SK-N-SH (cell line): ENCODE data around the gene KIF5C. TPM values are rescaled to one million over a fixed set of nuclear protein-coding genes. Genes with fewer than 3 reads are reported as not detected.

Source experiments
- CTCF ChIA-PET: fragments of 300-600, 350-600 bp; formaldehyde crosslinking; extraction: SDS; loops from one replicate; lab custom pipeline; 2021; lab: Yijun Ruan, JAX
- POLR2A ChIA-PET: fragments of 350-600 bp; sonication (Branson Sonifier 250); formaldehyde crosslinking; extraction: SDS; loops from one replicate; lab custom pipeline; 2020; ENCODE audit warnings: antibody characterized with exemption, inconsistent platforms; lab: Yijun Ruan, JAX
- DNase-seq: peaks from one replicate; pipeline ENCODE4 v3.0.0; 2012
- H2AFZ ChIP-seq: fragments of 200-600 bp; sonication (generic); 2 replicates; pipeline ENCODE4 v1.8.1; 2016; ENCODE audit warnings: antibody characterized with exemption, mild to moderate bottlenecking, low read depth
- H3F3A ChIP-seq: fragments of 200-600 bp; sonication (generic); replicated peaks from 2 replicates; pipeline ENCODE3; 2016; ENCODE audit warnings: antibody characterized with exemption, mild to moderate bottlenecking; ENCODE audit not compliant: insufficient read depth
- H3K27ac ChIP-seq, 2 experiments: fragments of 200-500 bp in 1 of 2; fragments of 200-600 bp in 1 of 2; sonication (Bioruptor generic) in 1 of 2; sonication (generic), shearing (Covaris generic) in 1 of 2; 2 replicates each; pipeline versions ENCODE4 v1.5.1 to v1.6.1; 2014 to 2016; ENCODE audit warnings: low read depth in 2 of 2, inconsistent platforms in 1 of 2, low read length in 1 of 2, mild to moderate bottlenecking in 1 of 2, mixed read lengths in 1 of 2
- H3K27me3 ChIP-seq: fragments of 200-600 bp; sonication (generic), shearing (Covaris generic); 2 replicates; pipeline ENCODE4 v1.6.1; 2016; ENCODE audit warnings: mixed run types; ENCODE audit not compliant: insufficient read depth
- H3K36me3 ChIP-seq, 2 experiments: fragments of 200-500 bp in 1 of 2; fragments of 200-600 bp in 1 of 2; sonication (Bioruptor generic) in 1 of 2; sonication (generic) in 1 of 2; replicated peaks in 1 of 2; 2 replicates each; pipeline versions ENCODE3 to v1.5.1; 2014 to 2016; ENCODE audit warnings: low read length in 1 of 2, mild to moderate bottlenecking in 1 of 2; ENCODE audit not compliant: insufficient read depth in 2 of 2, control insufficient read depth in 1 of 2
- H3K4me1 ChIP-seq, 2 experiments: fragments of 200-500 bp in 1 of 2; fragments of 200-600 bp in 1 of 2; sonication (Bioruptor generic) in 1 of 2; sonication (generic), shearing (Covaris generic) in 1 of 2; 2 replicates each; pipeline versions ENCODE4 v1.5.1 to v1.6.1; 2014 to 2016; ENCODE audit warnings: low read depth in 1 of 2, low read length in 1 of 2, mixed run types in 1 of 2; ENCODE audit not compliant: insufficient read depth in 2 of 2, control insufficient read depth in 1 of 2
- H3K4me2 ChIP-seq: fragments of 200-600 bp; sonication (generic), shearing (Covaris generic); 2 replicates; pipeline ENCODE4 v1.6.1; 2017; ENCODE audit warnings: mixed run types
- H3K4me3 ChIP-seq, 2 experiments: fragments of 200-500 bp in 1 of 2; fragments of 200-600 bp in 1 of 2; sonication (Bioruptor generic) in 1 of 2; sonication (generic), shearing (Covaris generic) in 1 of 2; 2 replicates each; pipeline versions ENCODE4 v1.5.1 to v1.8.1; 2014 to 2016; ENCODE audit warnings: low read depth in 2 of 2, inconsistent platforms in 1 of 2, low read length in 1 of 2, mild to moderate bottlenecking in 1 of 2, mixed read lengths in 1 of 2, moderate library complexity in 1 of 2
- H3K79me2 ChIP-seq: fragments of 200-600 bp; sonication (generic); 2 replicates; pipeline ENCODE4 v1.8.1; 2017; ENCODE audit warnings: mild to moderate bottlenecking; ENCODE audit not compliant: insufficient read depth
- H3K9ac ChIP-seq: fragments of 200-600 bp; sonication (generic); 2 replicates; pipeline ENCODE4 v1.6.1; 2017; ENCODE audit warnings: mixed run types
- H3K9me2 ChIP-seq: fragments of 200-600 bp; sonication (generic); 2 replicates; pipeline ENCODE4 v1.6.1; 2017; ENCODE audit warnings: mixed run types
- H3K9me3 ChIP-seq: fragments of 200-600 bp; sonication (generic); 2 replicates; pipeline ENCODE4 v1.6.1; 2017; ENCODE audit warnings: mixed run types, mild to moderate bottlenecking, moderate library complexity
- H4K20me1 ChIP-seq: fragments of 200-600 bp; sonication (generic); 2 replicates; pipeline ENCODE4 v1.6.1; 2017; ENCODE audit warnings: mild to moderate bottlenecking, mixed run types; ENCODE audit not compliant: insufficient read depth
- CHD2 ChIP-seq: fragments of 150-350 bp; IDR thresholded peaks from 2 replicates; pipeline ENCODE4 v1.6.1; 2018; ENCODE audit warnings: low read length; ENCODE audit not compliant: partially characterized antibody
- NFIC ChIP-seq: IDR thresholded peaks from 2 replicates; pipeline ENCODE4 v1.4.0; 2012; ENCODE audit warnings: borderline replicate concordance
- RAD21 ChIP-seq: IDR thresholded peaks from 2 replicates; pipeline ENCODE4 v1.6.1; 2012; ENCODE audit warnings: mild to moderate bottlenecking, low read length
- RXRA ChIP-seq: IDR thresholded peaks from 2 replicates; pipeline ENCODE4 v1.4.0; 2012; ENCODE audit warnings: low read depth, mild to moderate bottlenecking, borderline replicate concordance
- SMC3 ChIP-seq: IDR thresholded peaks from 2 replicates; pipeline ENCODE4 v1.6.1; 2012; ENCODE audit warnings: low read depth, low read length, improper control_type of control experiment
- TAF1 ChIP-seq: IDR thresholded peaks from 2 replicates; pipeline ENCODE4 v1.6.1; 2012; ENCODE audit warnings: low read depth, mild to moderate bottlenecking, low read length, moderate library complexity, borderline replicate concordance
- TEAD4 ChIP-seq: IDR thresholded peaks from 2 replicates; pipeline ENCODE4 v1.4.0; 2012; ENCODE audit warnings: mild to moderate bottlenecking, borderline replicate concordance; ENCODE audit not compliant: insufficient read depth
- YY1 ChIP-seq: IDR thresholded peaks from 2 replicates; pipeline ENCODE4 v1.4.0; 2012; ENCODE audit warnings: low read depth, mild to moderate bottlenecking
- WGBS: methylation state at CpG from one replicate; pipeline ENCODE4 v1.1.6; 2017; ENCODE audit warnings: low lambda C conversion rate; 5-methylcytosine and 5-hydroxymethylcytosine counted together
- polyA plus RNA-seq, 3 experiments: library from polyadenylated mRNA; depleted of rRNA; stranded (reverse); fragments of >200 nt; gene quantifications; 2 replicates each; pipeline ENCODE4 v1.2.3, GENCODE V29; 2012
- TF ChIP-seq, protein P1 (sequence below): fragments of 150-350 bp; IDR thresholded peaks from 2 replicates; pipeline ENCODE4 v1.6.1; 2016; ENCODE audit warnings: mild to moderate bottlenecking, low read depth, low read length
- TF ChIP-seq, protein P2 (sequence below): fragments of 200-600 bp; sonication (generic); IDR thresholded peaks from 2 replicates; pipeline ENCODE4 v1.6.1; 2017; ENCODE audit warnings: antibody characterized with exemption, mild to moderate bottlenecking, moderate library complexity
- TF ChIP-seq, protein P3 (sequence below): fragments of 150-350 bp; IDR thresholded peaks from 2 replicates; pipeline ENCODE4 v1.6.1; 2017; ENCODE audit warnings: antibody characterized with exemption, low read length, low read depth, borderline replicate concordance
- TF ChIP-seq, protein P4 (sequence below): IDR thresholded peaks from 2 replicates; pipeline ENCODE4 v1.4.0; 2012; ENCODE audit warnings: low read depth, borderline replicate concordance
- TF ChIP-seq, protein P5 (sequence below): IDR thresholded peaks from 2 replicates; pipeline ENCODE4 v1.6.1; 2012; ENCODE audit warnings: mild to moderate bottlenecking, low read depth, low read length, moderate library complexity

Gene KIF5C
- polyA plus RNA-seq, 1 of the 3 experiments (the other 2 are of a cell fraction), result 3.9 TPM

DNA sequence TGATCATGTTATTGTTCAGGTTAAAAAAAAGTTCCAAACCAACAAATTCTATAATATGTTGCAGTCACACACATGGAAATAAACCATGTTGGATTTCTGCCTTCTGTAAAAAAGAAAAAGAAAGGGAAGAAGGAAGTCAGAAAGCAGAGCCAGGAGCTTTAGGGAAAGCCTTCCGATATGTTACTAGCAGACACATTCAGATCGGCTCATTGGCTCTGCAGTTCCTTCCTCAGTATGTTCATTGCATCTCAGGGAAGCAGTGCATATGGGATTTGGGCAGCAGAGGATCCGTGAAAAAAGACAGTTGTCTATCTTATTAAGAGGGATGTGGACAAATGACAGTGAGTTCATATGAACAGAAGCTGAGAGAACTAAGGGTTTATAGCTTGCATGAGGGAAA is 68.1 kb downstream of the KIF5C start:
- peaks cover 0 to 3% of the 10 kb centered on the region in 2 experiments; a peak in 1 of 4 replicates for H3K4me1 ChIP-seq
- 84% methylated on average over 3 of the region's 3 CpGs for WGBS
- no peaks in the 10 kb centered on the region for H3K79me2 ChIP-seq
- H3K4me2 ChIP-seq, result no peak overlapping the region
- H4K20me1 ChIP-seq, result no peaks in the 10 kb centered on the region
- CTCF ChIA-PET, result interaction anchor here (0.6 to 1.1 kb wide), 2 partner anchors 20 to 74 kb away, joined by 3 read pairs; no protein-coding TSS in a partner anchor
- no peaks in the 10 kb centered on the region for H3K9me2 ChIP-seq
- no peak overlapping the region for H3K4me3 ChIP-seq
- H3F3A ChIP-seq, result no peaks in the 10 kb centered on the region
- TF ChIP-seq, protein P1, sequence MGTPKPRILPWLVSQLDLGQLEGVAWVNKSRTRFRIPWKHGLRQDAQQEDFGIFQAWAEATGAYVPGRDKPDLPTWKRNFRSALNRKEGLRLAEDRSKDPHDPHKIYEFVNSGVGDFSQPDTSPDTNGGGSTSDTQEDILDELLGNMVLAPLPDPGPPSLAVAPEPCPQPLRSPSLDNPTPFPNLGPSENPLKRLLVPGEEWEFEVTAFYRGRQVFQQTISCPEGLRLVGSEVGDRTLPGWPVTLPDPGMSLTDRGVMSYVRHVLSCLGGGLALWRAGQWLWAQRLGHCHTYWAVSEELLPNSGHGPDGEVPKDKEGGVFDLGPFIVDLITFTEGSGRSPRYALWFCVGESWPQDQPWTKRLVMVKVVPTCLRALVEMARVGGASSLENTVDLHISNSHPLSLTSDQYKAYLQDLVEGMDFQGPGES, result no peak
- TF ChIP-seq, protein P2, sequence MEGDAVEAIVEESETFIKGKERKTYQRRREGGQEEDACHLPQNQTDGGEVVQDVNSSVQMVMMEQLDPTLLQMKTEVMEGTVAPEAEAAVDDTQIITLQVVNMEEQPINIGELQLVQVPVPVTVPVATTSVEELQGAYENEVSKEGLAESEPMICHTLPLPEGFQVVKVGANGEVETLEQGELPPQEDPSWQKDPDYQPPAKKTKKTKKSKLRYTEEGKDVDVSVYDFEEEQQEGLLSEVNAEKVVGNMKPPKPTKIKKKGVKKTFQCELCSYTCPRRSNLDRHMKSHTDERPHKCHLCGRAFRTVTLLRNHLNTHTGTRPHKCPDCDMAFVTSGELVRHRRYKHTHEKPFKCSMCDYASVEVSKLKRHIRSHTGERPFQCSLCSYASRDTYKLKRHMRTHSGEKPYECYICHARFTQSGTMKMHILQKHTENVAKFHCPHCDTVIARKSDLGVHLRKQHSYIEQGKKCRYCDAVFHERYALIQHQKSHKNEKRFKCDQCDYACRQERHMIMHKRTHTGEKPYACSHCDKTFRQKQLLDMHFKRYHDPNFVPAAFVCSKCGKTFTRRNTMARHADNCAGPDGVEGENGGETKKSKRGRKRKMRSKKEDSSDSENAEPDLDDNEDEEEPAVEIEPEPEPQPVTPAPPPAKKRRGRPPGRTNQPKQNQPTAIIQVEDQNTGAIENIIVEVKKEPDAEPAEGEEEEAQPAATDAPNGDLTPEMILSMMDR, result no peak
- TF ChIP-seq, protein P3, sequence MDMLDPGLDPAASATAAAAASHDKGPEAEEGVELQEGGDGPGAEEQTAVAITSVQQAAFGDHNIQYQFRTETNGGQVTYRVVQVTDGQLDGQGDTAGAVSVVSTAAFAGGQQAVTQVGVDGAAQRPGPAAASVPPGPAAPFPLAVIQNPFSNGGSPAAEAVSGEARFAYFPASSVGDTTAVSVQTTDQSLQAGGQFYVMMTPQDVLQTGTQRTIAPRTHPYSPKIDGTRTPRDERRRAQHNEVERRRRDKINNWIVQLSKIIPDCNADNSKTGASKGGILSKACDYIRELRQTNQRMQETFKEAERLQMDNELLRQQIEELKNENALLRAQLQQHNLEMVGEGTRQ, result no peak
- TF ChIP-seq RAD21 (no peak), SMC3 (no peak), TAF1 (no peak)
- peaks cover 5 to 10% of the 10 kb centered on the region in 2 experiments for H3K36me3 ChIP-seq
- POLR2A ChIA-PET, result no interaction called here
- H3K9me3 ChIP-seq, result no peaks in the 10 kb centered on the region
- H2AFZ ChIP-seq, result no peak overlapping the region
- no peaks in the 10 kb centered on the region for H3K27me3 ChIP-seq
- DNase-seq, result no peak
- H3K27ac ChIP-seq, result no peak overlapping the region
- no peak overlapping the region for H3K9ac ChIP-seq

DNA sequence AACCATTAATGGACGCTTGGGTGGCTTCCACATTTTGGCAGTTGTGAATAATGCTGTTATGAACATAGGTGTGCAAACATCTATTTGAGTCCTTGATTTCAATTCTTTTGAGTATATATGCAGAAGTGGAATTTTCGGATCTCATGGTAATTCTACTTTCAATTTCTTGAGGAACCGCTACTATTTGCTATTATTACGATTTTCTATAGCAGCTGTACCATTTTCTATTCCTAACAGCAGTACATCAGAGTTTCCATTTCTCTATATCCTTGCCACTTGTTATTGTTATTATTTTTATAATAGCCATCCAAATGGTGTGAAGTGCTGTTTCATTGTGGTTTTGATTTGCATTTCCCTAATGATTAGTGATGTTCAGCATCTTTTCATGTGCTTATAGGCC is 69.5 kb downstream of the KIF5C start:
- Histone ChIP-seq H3K27ac (no peak overlapping the region), H3F3A (no peaks in the 10 kb centered on the region), H3K9ac (no peak overlapping the region), H3K79me2 (no peaks in the 10 kb centered on the region), H3K36me3 (peaks cover 5 to 10% of the 10 kb centered on the region in 2 experiments), H3K9me3 (no peaks in the 10 kb centered on the region), H3K4me3 (no peak overlapping the region), H2AFZ (no peak overlapping the region), H4K20me1 (no peaks in the 10 kb centered on the region), H3K27me3 (no peaks in the 10 kb centered on the region), H3K4me2 (no peak overlapping the region), H3K9me2 (no peaks in the 10 kb centered on the region), H3K4me1 (peaks cover 0 to 3% of the 10 kb centered on the region in 2 experiments; a peak in 1 of 4 replicates)
- no peak for DNase-seq
- ChIA-PET POLR2A (no interaction called here), CTCF (interaction anchor here (1.1 to 1.2 kb wide), 2 partner anchors 11 to 31 kb away, joined by 3 read pairs; no protein-coding TSS in a partner anchor)
- TF ChIP-seq SMC3 (no peak), TEAD4 (no peak), YY1 (no peak), NFIC (no peak), CHD2 (no peak), RXRA (no peak)
- TF ChIP-seq, protein P4, sequence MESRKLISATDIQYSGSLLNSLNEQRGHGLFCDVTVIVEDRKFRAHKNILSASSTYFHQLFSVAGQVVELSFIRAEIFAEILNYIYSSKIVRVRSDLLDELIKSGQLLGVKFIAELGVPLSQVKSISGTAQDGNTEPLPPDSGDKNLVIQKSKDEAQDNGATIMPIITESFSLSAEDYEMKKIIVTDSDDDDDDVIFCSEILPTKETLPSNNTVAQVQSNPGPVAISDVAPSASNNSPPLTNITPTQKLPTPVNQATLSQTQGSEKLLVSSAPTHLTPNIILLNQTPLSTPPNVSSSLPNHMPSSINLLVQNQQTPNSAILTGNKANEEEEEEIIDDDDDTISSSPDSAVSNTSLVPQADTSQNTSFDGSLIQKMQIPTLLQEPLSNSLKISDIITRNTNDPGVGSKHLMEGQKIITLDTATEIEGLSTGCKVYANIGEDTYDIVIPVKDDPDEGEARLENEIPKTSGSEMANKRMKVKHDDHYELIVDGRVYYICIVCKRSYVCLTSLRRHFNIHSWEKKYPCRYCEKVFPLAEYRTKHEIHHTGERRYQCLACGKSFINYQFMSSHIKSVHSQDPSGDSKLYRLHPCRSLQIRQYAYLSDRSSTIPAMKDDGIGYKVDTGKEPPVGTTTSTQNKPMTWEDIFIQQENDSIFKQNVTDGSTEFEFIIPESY, result no peak
- TF ChIP-seq, protein P5, sequence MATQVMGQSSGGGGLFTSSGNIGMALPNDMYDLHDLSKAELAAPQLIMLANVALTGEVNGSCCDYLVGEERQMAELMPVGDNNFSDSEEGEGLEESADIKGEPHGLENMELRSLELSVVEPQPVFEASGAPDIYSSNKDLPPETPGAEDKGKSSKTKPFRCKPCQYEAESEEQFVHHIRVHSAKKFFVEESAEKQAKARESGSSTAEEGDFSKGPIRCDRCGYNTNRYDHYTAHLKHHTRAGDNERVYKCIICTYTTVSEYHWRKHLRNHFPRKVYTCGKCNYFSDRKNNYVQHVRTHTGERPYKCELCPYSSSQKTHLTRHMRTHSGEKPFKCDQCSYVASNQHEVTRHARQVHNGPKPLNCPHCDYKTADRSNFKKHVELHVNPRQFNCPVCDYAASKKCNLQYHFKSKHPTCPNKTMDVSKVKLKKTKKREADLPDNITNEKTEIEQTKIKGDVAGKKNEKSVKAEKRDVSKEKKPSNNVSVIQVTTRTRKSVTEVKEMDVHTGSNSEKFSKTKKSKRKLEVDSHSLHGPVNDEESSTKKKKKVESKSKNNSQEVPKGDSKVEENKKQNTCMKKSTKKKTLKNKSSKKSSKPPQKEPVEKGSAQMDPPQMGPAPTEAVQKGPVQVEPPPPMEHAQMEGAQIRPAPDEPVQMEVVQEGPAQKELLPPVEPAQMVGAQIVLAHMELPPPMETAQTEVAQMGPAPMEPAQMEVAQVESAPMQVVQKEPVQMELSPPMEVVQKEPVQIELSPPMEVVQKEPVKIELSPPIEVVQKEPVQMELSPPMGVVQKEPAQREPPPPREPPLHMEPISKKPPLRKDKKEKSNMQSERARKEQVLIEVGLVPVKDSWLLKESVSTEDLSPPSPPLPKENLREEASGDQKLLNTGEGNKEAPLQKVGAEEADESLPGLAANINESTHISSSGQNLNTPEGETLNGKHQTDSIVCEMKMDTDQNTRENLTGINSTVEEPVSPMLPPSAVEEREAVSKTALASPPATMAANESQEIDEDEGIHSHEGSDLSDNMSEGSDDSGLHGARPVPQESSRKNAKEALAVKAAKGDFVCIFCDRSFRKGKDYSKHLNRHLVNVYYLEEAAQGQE, result no peak
- 58% methylated on average over 4 of the region's 4 CpGs for WGBS
